ENCODE results near the gene OXER1.

OXER1 gene

GRCh38 chr2:42713920-42714319, 50.0 kb downstream of the OXER1 start:
- in situ Hi-C loops (cut with MboI; ENCODE audit: low sequenced_read_pairs), result no loop called here

DNA sequence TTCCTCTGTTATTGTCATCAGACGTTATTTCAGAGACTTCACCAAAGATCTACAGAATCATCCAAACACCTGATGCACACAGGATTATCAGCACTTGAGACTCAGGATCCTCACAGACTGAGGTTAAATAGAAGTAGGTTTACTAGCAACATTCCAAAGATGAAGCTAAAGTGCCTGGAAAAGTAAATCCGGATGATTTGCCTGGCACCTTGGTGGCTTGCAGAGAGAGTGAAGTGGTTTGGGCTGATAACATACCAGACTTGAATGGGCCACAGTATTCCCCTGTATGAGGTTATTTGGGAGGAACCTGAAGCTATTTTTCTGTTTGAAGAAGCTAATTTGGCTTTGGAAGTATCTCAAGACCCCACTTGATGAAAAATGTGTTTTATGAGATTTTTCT, 51.0 kb downstream of the OXER1 start:
- in situ Hi-C loops (cut with MboI; ENCODE audit: low sequenced_read_pairs), result no loop called here
